Breast epithelium (tissue), 3 donors: Measurements from ENCODE around the gene PLPP2.

Experiments
- POLR2AphosphoS5 ChIP-seq, 3 donors: sonication (generic); formaldehyde crosslinking; IDR thresholded peaks; one replicate each; pipeline ENCODE4 v1.6.1; 2017; ENCODE audit warnings: antibody characterized with exemption in 3 of 3
- TF ChIP-seq, protein P1 (sequence below), 3 donors: fragments of 450-650 bp; IDR thresholded peaks; one replicate each; pipeline ENCODE4 v1.5.1; 2016 to 2017; ENCODE audit warnings: antibody characterized with exemption in 3 of 3, mild to moderate bottlenecking in 3 of 3, moderate library complexity in 3 of 3

DNA sequence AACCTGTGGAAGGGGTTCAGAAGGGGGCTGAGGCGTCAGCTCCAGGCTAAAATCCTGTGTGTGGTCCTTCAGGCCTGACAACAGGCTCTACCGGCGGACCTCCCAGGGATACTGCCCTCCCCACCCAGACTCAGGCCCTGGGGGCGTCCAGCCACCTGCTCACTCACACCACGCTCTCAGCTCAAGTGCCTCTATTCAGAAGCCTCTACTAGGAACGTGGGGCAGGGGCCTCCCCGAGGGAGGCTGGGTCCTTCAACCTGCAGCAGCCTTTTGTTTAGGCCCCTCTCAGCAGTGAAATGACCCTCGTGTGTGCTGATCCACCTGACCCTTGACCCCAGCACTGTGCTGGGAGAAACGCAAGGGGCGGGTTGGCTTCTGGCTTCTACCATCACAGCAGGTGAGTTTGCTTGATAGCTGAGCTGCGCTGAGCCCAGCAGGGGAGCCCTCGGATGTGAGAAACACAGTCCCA is 10.6 kb downstream of the PLPP2 start:
- TF ChIP-seq, protein P1, sequence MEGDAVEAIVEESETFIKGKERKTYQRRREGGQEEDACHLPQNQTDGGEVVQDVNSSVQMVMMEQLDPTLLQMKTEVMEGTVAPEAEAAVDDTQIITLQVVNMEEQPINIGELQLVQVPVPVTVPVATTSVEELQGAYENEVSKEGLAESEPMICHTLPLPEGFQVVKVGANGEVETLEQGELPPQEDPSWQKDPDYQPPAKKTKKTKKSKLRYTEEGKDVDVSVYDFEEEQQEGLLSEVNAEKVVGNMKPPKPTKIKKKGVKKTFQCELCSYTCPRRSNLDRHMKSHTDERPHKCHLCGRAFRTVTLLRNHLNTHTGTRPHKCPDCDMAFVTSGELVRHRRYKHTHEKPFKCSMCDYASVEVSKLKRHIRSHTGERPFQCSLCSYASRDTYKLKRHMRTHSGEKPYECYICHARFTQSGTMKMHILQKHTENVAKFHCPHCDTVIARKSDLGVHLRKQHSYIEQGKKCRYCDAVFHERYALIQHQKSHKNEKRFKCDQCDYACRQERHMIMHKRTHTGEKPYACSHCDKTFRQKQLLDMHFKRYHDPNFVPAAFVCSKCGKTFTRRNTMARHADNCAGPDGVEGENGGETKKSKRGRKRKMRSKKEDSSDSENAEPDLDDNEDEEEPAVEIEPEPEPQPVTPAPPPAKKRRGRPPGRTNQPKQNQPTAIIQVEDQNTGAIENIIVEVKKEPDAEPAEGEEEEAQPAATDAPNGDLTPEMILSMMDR (IDR thresholded peaks at IDR 0.05) = no peak
- no peak for TF ChIP-seq POLR2AphosphoS5 (IDR thresholded peaks at IDR 0.05)
